HG02759 (cell line): Measurements from ENCODE around the gene MFSD11.
A peak's percentile ranks its signal among the peaks of the same experiment; 100 is the strongest.
"Not testable (repeated sequence)": the region's sequence is repeated elsewhere in the genome, so short reads cannot be mapped to it uniquely, and the experiment has no call there.

ENCODE experiments used
- ATAC-seq: cut with Tn5 transposase; IDR thresholded peaks from one replicate; pipeline ENCODE4 v1.9.1; 2021; ENCODE audit warnings: mild to moderate bottlenecking, moderate library complexity; ENCODE audit not compliant: unreplicated experiment

The MFSD11 gene

DNA sequence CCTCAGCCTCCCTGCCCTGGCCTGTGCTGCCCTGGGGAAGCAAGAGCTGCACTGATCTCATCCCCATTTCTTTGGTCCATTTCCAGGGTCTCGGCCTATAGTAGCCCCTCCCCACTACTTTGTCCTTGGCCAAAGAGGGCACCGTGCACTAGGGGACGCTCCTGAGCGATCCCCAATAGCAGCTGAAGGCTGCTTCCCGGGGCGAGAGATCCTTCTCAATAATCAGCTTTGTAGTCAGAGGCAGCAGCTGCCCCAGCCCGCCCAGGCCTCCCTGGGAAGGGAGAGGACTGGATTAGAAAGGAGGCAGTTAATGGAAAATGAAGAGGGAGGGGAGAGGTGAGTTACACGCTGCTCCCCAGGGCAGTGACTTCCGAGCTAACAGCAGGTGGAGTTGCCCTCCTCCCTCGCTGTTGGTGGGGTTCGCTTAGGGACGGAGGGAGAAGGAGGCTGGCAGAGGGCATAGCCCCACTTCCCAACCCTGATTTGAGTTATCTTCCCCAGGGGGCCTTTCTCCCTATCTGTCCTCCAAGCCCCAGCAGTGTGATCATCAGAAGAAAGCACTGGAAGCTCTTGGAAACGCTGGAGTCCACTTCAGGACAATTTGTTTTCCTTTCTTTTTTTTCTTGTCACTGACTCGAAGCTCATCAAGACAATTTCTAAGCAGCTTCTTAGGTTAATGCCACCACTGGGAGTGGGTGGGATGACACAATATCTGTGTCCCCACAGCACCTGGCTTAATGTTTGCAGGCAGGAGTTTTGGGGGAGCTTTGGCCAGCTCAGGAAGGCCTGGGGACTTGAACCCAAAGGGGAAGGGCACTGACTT, 29.7 kb upstream of the MFSD11 start:
- no peak for ATAC-seq

GRCh38 chr17:76709077-76709950, 28.6 kb upstream of the MFSD11 start:
- ATAC-seq, result no peak

GRCh38 chr17:76709951-76710862, 27.7 kb upstream of the MFSD11 start:
- peak; percentile 35 for ATAC-seq

DNA sequence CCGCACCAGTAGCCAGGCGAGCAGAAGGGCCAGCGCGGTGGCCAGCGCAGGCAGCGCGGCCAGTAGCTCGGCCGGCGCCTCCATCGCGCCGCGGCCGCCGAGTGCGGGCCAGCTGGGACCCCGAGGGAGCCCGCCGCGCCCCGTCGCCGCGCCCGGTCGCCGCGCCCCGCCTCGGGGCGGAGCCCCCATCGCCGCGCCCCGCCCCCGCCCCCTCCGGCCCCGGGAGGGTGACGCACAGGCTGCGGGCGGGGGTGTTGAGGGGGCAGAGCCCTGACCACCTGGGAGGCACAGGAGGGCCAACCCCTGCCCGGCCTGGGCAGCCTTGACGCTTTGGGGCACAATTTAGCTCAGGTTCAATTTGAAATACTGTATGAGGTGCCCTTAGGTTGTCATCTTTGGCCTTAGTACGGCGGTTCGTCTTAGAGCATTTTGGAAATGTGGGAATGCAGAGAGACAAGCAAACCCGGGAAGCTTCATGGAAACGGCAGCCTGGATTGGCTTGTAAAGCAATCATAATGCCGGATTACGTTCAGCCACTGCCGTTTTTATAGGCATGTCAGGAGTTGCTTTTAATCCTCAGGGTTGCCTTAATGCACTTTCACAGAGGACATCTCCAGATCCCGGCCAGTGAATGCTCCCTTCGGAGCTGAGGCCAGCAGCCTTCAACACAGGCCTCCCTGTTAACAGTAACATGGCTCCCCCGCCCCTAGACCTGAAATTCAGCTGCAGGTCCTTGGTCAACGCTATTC, 26.9 kb upstream of the MFSD11 start, which contains the start of gene MXRA7:
MXRA7 (minus strand) TSS at position 103 of the 749 bp plus-strand sequence; CDS start at position 84, 19 bp downstream.
- ATAC-seq, result peak; percentile 60

DNA sequence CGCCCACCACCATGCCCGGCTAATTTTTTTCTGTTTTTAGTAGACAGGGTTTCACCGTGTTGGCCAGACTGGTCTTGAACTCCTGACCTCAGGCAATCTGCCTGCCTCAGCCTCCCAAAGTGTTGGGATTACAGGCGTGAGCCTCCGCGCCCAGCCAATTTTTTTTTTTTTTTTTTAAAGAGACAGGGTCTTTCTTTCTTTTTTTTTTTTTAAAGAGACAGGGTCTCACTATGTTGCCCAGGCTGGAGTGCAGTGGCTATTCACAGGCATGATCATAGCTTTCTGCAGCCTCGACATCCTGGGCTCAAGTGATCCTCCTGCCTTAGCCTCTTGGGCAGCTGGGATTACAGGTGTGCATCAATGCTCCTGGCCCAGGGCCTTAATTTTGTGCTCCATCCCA, 25.6 kb upstream of the MFSD11 start:
- not testable (repeated sequence) for ATAC-seq

DNA sequence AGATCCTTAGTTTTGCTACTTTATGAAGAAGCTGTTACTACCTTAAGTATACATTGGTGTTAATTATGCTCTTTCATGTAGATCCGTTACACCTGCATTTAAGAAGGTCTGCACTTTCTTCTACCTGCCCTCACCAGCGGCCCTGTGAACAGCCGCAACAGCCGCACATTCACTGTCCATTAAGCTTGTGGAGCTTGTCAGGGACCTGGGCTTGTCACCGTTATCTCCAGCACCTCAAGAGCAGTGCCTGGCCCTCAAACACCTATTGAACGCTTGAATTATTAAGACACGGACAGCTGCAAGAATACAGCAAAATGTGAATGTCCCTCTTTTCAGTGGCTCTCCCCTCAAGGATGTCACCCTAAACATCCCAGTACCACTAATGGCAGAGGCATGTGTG, 24.2 kb upstream of the MFSD11 start:
- ATAC-seq, result no peak

- no peak for ATAC-seq
Measured at GRCh38 chr17:76714336-76714735, 23.6 kb upstream of the MFSD11 start.

DNA sequence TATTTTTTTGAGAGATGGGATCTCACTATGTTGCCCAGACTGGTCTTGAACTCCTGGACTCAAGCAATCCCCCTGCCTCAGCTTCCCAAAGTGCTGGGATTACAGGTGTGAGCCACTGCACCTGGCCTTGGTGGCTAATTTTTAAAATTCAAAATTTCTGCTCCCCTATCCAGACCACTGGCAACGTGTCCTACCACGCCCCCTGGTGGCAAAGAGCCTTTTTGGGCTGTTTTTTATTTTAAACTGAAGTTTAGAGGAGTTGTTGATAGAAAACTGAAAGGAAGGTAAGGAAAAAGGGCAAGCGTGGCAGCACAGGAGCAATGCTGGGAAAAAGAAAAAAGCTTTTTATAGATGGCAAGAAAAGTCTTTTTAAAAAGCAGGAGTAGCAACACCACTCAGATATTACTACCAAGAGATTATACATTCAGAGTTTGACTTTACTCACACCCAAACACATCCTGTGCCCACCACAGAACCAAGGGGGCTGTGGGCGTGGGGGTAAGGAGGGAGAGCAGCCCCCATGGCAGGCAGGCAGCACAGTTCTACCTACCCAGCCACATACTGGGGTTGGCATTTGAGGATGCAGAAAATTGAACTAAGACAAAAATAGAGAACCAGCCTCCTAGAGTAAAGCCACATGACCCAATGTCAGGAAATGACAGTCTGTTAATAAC, 23.0 kb upstream of the MFSD11 start:
- no peak for ATAC-seq

DNA sequence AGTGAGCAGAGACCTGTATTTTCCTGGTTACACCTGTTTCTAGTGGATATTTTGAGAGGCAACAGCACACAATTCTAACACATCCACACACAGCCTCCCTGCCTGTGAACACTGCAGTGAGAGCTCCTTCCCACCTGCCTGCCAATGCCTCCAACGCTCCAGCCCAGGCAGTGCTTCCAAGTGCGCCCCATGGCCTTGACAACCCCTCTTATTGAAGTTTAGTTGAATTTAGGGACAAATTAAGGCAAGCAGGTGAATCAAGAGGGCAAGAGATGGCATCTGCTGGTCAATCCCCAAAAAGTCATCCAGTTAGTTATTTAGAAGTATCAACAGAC, 22.5 kb upstream of the MFSD11 start:
- ATAC-seq, result no peak

- ATAC-seq, result no peak
Measured at GRCh38 chr17:76716146-76716838, 21.6 kb upstream of the MFSD11 start.

GRCh38 chr17:76716839-76717215, 21.1 kb upstream of the MFSD11 start:
- no peak for ATAC-seq

DNA sequence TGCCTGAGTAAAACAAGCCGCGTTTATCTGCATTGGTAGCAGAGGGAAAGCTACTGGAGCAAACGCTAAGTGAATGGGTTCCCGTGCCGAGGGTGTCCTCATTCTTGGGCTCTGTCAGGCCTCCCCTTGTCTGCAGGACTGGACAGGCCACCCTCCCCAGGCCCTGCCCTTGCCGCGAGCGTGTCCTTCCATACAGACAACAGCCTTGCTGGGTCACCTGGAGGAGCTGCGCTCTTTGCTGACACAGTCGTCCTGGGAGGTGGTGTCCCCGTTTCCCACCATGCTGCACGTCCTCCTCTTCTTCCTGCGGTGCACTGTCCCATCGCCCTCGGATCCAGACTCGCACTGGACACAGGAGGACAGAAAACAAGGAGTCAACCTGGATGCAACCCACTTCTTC, 19.4 kb upstream of the MFSD11 start:
- no peak for ATAC-seq

DNA sequence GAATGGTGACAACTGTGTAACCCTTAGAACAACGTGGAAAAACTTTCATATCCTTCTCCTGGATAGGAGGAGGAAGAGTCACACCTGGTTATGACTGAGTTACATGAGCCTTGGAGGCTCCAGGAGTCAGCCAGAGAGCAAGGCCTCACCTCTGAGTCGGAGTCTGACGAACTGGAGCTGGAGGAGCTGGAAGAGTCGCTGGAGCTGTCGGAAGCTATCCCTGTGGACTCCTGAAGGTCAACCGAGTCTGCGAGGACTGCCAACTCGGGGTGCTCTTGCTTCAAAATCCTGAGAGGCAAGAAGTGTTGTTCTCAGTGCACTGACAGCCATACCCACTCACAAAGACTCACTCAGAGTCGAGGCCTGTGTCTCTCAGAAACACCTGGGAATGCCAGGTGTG, 17.7 kb upstream of the MFSD11 start:
- no peak for ATAC-seq

DNA sequence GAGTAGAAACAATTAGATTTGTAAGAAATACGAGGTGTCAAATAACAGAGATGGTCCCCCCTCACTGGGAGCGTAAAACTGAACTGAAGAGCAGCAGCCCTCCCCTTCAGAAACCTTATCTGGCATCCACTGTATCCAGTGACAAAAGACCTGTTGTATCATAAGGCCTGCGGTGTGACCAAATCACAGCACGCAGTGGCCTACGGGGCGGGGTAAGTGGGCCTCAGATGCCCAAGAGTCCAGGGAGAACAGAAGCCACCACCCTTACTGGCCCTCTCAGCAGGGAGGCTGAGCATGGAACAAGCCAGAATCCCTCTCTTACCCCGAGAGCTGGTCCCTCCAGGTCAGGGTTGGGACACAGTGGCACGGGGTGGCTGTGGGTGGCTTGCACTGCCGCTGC, 17.0 kb upstream of the MFSD11 start:
- no peak for ATAC-seq

GRCh38 chr17:76721463-76721862, 16.5 kb upstream of the MFSD11 start:
- ATAC-seq, result no peak

DNA sequence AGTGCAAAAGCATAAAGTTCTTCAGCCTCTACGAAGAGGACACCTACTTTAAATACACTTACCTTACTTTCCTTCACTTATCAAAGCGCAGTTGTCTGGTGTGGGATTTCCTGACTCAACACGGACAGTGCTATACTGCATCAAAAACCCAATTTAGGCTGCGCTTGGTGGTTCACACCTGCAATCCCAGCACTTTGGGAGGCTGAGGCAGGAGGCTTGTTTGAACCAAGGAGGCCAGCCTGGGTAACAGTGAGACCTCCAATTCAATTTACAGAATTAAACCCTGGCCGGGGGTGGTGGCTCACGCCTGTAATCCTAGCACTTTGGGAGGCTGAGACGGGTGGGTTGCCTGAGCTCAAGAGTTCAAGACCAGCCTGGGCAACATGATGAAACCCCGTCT, 15.6 kb upstream of the MFSD11 start:
- no peak for ATAC-seq

- not testable (repeated sequence) for ATAC-seq
Measured at GRCh38 chr17:76722977-76723376, 14.9 kb upstream of the MFSD11 start.

DNA sequence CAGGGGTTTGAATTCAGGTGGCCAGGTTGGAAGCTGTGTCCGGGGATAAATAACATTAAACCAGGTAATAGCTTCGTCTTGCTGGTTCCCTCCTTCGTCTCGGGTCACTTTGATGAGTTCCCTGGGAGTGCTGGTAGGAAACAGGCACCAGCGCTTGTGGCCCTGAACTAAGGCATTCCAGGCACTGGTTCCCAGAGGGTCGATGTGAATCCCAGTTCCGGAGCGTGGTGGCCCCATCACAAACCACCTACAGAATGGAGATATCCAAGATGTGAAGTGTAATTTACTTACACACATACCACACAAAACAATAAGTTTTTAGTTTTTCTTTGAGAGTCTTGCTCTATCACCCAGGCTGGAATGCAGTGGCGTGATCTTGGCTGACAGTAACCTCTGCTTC, 14.1 kb upstream of the MFSD11 start:
- ATAC-seq, result no peak

GRCh38 chr17:76725580-76726230, 12.2 kb upstream of the MFSD11 start:
- ATAC-seq, result peak; percentile 20
